ENCODE measurements around the gene SCN4B. TPM values are rescaled to one million over a fixed set of nuclear protein-coding genes. Genes with fewer than 3 reads are reported as not detected.

The SCN4B gene
- under 1 TPM in 1 of 3 donors, not detected in 2; 0.33 TPM for total RNA-seq
- total RNA-seq (2013), result 0.05 TPM

DNA sequence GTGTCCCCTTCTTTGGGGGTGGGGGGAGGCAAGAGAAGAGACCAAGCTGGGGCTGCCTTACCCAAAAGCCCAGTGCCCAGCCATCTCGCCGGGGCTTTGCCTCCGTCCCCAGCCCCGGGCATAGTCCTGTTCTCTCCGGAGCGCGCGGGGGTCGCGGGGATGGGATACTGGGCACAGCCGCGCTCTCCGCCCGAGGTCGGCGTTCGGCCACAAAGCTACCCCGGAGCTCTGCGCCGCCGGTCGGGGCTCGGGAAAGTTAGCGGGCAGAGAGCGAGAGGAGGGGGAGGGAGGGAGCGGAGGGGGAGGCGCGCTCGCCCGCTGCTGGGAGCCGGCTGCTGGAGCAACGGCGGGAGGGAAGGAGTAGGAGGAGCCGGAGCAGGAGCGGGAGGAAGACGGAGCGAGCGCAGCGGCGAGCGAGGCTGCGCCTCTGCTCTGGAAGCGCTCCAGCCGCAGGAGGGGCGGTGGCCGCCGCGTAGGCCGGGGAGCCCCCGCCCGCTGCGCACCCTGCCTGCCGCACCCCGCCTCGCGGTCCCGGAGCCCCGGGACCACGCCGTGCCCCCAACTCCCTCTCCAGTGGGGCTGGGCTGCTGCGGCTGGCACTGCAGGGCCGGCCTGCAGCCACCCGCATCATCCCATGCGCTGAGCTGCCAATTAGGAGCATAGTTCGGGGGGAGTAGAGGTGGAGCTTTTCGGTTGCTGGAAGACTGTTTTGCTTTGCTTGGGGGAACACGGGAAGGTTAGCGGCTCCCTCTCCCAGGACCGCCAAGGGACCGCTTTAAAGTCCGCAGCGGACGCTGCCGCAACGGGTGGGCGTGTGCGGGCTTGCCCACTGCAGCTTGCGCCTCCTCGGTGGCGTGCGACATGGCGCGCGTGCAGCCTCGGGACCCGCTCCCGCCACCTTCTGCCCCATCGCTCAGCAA is at the start of gene SCN4B:
SCN4B (minus strand) TSS at position 272 of the 920 bp plus-strand sequence; CDS start at position 122, 150 bp downstream.
- Mint-ChIP-seq H3K4me3 (no peak within 1 kb of the TSS), H3K27me3 (ENCODE audit: low read depth in 2 of 2) (peaks cover 53 to 70% of the 10 kb centered on the region in 2 donors), H3K36me3 (no peaks in the 10 kb centered on the region), H3K27ac (no peak within 1 kb of the TSS), H3K9me3 (no peaks in the 10 kb centered on the region), H3K4me1 (peaks cover 6 to 18% of the 10 kb centered on the region in 2 donors)
- ATAC-seq, result peak in 1 of 3 donors; percentile 22
- Histone ChIP-seq H3K4me3 (ENCODE audit: low read length) (no peak within 1 kb of the TSS), H3K36me3 (ENCODE audit: control insufficient read depth, insufficient read depth, low read length) (no peaks in the 10 kb centered on the region), H3K27ac (ENCODE audit: low read length) (no peak within 1 kb of the TSS), H3K27me3 (ENCODE audit: control insufficient read depth, insufficient read depth, low read length) (peaks cover 30% of the 10 kb centered on the region), H3K4me1 (ENCODE audit: control insufficient read depth, insufficient read depth, low read length) (peaks cover 17% of the 10 kb centered on the region), H3K9me3 (ENCODE audit: control insufficient read depth, insufficient read depth, low read length) (no peaks in the 10 kb centered on the region)
- DNase-seq, result peak in 1 of 2 donors; percentile 45
- WGBS (ENCODE audit: insufficient coverage), result 1% methylated on average over 88 of the region's 88 CpGs
- intact Hi-C loops (cut with micrococcal nuclease), result no loop called here
- TF ChIP-seq CTCF (IDR thresholded peaks at IDR 0.05), result no peak

- no peaks in the 10 kb centered on the region for H3K9me3 ChIP-seq (ENCODE audit: control insufficient read depth, insufficient read depth, low read length)
- H3K27ac ChIP-seq (ENCODE audit: low read length), result peak overlapping the region; percentile 37
- Mint-ChIP-seq H3K9me3 (no peaks in the 10 kb centered on the region), H3K4me1 (peaks cover 20 to 27% of the 10 kb centered on the region in 2 donors), H3K27me3 (ENCODE audit: low read depth in 2 of 2) (no peaks in the 10 kb centered on the region), H3K4me3 (no peak overlapping the region), H3K27ac (no peak overlapping the region), H3K36me3 (no peaks in the 10 kb centered on the region)
- H3K4me3 ChIP-seq (ENCODE audit: low read length), result no peak overlapping the region
- H3K36me3 ChIP-seq (ENCODE audit: control insufficient read depth, insufficient read depth, low read length), result no peaks in the 10 kb centered on the region
- peaks cover 48% of the 10 kb centered on the region for H3K4me1 ChIP-seq (ENCODE audit: control insufficient read depth, insufficient read depth, low read length)
- no peak for TF ChIP-seq CTCF (IDR thresholded peaks at IDR 0.05)
- ATAC-seq (peak in 2 of 3 donors; percentile 31 to 33), DNase-seq (peak in 1 of 2 donors; percentile 35)
- no peaks in the 10 kb centered on the region for H3K27me3 ChIP-seq (ENCODE audit: control insufficient read depth, insufficient read depth, low read length)
- WGBS (ENCODE audit: insufficient coverage), result 25% methylated on average over 2 of the region's 2 CpGs
- intact Hi-C loops (cut with micrococcal nuclease), result loop anchor here (1.0 to 5.0 kb wide), 2 partner anchors 40 to 151 kb away; no protein-coding TSS in a partner anchor
Measured at GRCh38 chr11:118201966-118202365, 49.3 kb upstream of the SCN4B start.

GRCh38 chr11:118200901-118201680 is 48.5 kb upstream of the SCN4B start:
- 88% methylated on average over 7 of the region's 9 CpGs for WGBS (ENCODE audit: insufficient coverage)
- H3K27me3 ChIP-seq (ENCODE audit: control insufficient read depth, insufficient read depth, low read length), result no peaks in the 10 kb centered on the region
- peaks cover 44% of the 10 kb centered on the region for H3K4me1 ChIP-seq (ENCODE audit: control insufficient read depth, insufficient read depth, low read length)
- H3K4me1 Mint-ChIP-seq, result peaks cover 11 to 18% of the 10 kb centered on the region in 2 donors
- H3K27ac ChIP-seq (ENCODE audit: low read length), result no peak overlapping the region
- no peak for TF ChIP-seq CTCF (IDR thresholded peaks at IDR 0.05)
- H3K36me3 Mint-ChIP-seq, result no peaks in the 10 kb centered on the region
- DNase-seq (peak in 1 of 2 donors; percentile 74), ATAC-seq (peak in 1 of 3 donors; percentile 24)
- no peaks in the 10 kb centered on the region for H3K9me3 ChIP-seq (ENCODE audit: control insufficient read depth, insufficient read depth, low read length)
- no peaks in the 10 kb centered on the region for H3K9me3 Mint-ChIP-seq
- no peaks in the 10 kb centered on the region for H3K27me3 Mint-ChIP-seq (ENCODE audit: low read depth in 2 of 2)
- H3K36me3 ChIP-seq (ENCODE audit: control insufficient read depth, insufficient read depth, low read length), result no peaks in the 10 kb centered on the region
- intact Hi-C loops (cut with micrococcal nuclease), result loop anchor here (5.0 kb wide), 1 partner anchor 41 kb away; no protein-coding TSS in a partner anchor
- H3K4me3 ChIP-seq (ENCODE audit: low read length), result no peak overlapping the region
- no peak overlapping the region for H3K4me3 Mint-ChIP-seq
- no peak overlapping the region for H3K27ac Mint-ChIP-seq
